ENCODE data around the gene KLHDC1. TPM values are rescaled to one million over a fixed set of nuclear protein-coding genes. Genes with fewer than 3 reads are reported as not detected.
A peak's percentile ranks its signal among the peaks of the same experiment; 100 is the strongest.
"Not testable (repeated sequence)": the region's sequence is repeated elsewhere in the genome, so short reads cannot be mapped to it uniquely, and the experiment has no call there.

KLHDC1 gene
- total RNA-seq, 2 donors from 2014 or later, result 5.1 to 5.5 TPM

DNA sequence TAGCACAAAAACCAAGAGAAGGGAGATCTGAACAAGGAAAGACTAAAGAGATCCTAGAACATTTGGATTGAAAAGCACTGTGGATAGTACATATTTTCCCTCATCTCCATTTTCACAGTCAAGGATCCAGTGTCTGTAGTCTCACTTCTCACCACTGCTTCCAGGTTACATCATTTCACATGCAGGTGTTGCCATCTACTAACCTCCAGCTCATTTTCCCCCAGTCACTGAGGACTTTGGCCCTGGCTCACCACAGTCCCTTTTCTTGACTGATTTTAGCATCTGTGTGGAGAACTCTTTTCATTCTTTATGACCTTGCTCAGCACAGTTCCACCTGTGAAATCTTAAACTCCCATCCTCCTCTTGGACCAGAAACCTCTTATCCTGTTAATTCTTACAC is 53.6 kb downstream of the KLHDC1 start:
- H3K4me3 Mint-ChIP-seq; H3K4me1 Mint-ChIP-seq (ENCODE audit: low read depth); DNase-seq; H3K36me3 Mint-ChIP-seq (ENCODE audit: insufficient read depth in 2 of 2); H3K27me3 Mint-ChIP-seq (ENCODE audit: low read depth); H3K9me3 Mint-ChIP-seq; H3K27ac Mint-ChIP-seq; ATAC-seq (replicated peaks in 1 of 2): not testable (repeated sequence)

DNA sequence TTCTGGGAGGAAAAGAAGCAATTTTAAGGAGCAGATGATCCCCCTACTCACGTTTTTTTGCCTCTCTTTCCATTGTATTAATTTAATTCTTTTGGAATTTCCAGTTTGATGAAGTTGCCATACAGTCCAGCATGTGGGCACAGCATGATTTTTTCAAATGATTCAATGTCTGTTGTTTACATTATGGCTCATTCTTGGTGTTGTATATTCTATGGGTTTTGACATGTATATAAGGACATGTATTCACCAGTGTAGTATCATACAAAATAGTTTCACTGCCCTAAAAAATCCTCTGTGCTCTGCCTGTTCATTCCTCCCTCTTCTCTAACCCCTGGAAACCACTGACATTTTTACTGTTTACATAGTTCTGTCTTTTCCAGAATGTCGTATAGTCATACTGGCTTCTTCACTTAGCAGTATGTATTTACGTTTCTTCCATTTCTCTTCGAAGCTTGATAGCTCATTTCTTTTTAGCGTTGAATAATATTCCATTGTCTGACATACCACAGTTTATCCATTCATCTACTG is 61.7 kb downstream of the KLHDC1 start:
- H3K9me3 Mint-ChIP-seq, result no peaks in the 10 kb centered on the region
- H3K4me1 Mint-ChIP-seq (ENCODE audit: low read depth), result no peaks in the 10 kb centered on the region
- no peak overlapping the region for H3K4me3 Mint-ChIP-seq
- ATAC-seq (replicated peaks in 1 of 2) (no peak), DNase-seq (no peak)
- H3K36me3 Mint-ChIP-seq (ENCODE audit: insufficient read depth in 2 of 2), result no peaks in the 10 kb centered on the region
- H3K27me3 Mint-ChIP-seq (ENCODE audit: low read depth), result no peaks in the 10 kb centered on the region
- no peak overlapping the region for H3K27ac Mint-ChIP-seq

DNA sequence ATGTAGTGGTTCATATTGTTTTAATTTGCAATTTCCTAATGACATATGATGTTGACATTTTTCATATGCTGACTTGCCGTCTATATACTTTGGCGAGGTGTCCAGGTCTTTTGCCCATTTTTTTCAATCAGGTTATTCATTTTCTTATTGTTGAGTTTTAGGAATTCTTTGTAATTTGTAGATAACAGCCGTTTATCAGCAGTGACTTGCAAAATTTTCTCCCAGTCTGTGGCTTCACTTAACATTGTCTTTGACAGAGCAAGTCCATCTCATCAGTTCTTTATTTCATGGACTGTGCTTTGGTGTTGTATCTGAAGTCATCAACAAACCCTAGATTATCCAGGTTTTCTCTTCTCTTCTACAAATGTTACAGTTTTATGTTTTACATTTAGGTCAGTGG is 62.5 kb downstream of the KLHDC1 start:
- no peak overlapping the region for H3K4me3 Mint-ChIP-seq
- no peak for DNase-seq
- no peaks in the 10 kb centered on the region for H3K36me3 Mint-ChIP-seq (ENCODE audit: insufficient read depth in 2 of 2)
- no peak for ATAC-seq (replicated peaks in 1 of 2)
- H3K9me3 Mint-ChIP-seq, result no peaks in the 10 kb centered on the region
- no peaks in the 10 kb centered on the region for H3K27me3 Mint-ChIP-seq (ENCODE audit: low read depth)
- H3K4me1 Mint-ChIP-seq (ENCODE audit: low read depth), result no peaks in the 10 kb centered on the region
- H3K27ac Mint-ChIP-seq, result no peak overlapping the region

DNA sequence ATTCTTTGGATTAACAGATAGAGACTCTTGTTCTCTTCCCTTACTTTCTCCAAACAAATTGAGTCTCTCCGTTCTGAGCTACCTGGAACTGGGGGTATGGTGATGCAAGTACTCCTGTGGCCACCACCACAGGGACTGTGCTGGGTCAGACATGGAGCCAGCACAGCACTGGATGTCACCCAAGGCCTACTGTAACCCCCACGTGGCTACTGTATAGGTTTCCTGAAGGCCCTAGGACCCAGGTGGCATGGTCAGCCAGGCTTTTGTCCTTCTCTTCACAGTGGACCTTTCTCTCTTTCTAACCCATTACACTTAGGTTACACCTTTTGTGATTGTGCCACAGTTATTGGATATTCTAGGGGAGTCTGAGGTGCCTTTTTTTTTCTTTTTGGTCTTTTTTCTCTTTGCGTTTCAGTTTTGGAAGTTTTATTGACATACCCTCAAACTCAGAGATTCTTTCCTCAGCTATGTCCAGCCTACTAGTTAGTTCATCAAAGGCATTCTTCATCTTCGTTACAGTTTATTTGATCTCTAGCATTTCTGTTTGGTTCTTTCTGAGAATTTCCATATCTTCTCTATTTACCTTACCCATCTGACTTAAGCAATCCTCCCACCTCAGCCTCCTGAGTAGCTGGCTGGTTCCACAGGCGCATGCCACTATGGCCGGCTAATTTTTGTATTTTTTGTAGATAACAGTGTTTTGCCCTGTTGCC is 69.1 kb downstream of the KLHDC1 start:
- H3K4me1 Mint-ChIP-seq (ENCODE audit: low read depth), result peaks cover 4% of the 10 kb centered on the region
- DNase-seq (no peak), ATAC-seq (replicated peaks in 1 of 2) (no peak)
- H3K27me3 Mint-ChIP-seq (ENCODE audit: low read depth), result no peaks in the 10 kb centered on the region
- no peaks in the 10 kb centered on the region for H3K9me3 Mint-ChIP-seq
- H3K4me3 Mint-ChIP-seq, result no peak overlapping the region
- H3K36me3 Mint-ChIP-seq (ENCODE audit: insufficient read depth in 2 of 2), result no peaks in the 10 kb centered on the region
- H3K27ac Mint-ChIP-seq, result no peak overlapping the region

DNA sequence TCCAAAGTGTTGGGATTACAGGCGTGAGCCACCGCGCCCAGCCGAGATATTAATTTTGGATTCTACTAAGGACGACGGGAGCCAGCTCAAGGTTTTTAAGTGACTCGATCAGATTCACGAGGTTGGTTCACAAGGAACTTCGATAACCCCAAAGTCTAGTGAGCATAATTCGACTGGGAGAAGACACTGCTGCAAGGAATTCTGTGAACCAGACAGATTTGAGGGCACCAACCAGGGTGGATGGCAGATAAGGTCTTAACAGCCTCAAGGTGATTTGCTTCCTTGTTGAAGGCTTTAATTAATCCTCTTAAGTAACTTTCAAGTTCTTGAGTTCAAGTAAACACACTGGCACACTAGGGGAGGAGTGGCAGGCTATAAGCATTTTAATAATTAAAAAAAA is 73.9 kb downstream of the KLHDC1 start:
- DNase-seq, result no peak
- Mint-ChIP-seq H3K27me3 (ENCODE audit: low read depth) (no peaks in the 10 kb centered on the region), H3K27ac (peak overlapping the region; percentile 98), H3K9me3 (no peaks in the 10 kb centered on the region), H3K4me1 (ENCODE audit: low read depth) (peaks cover 27% of the 10 kb centered on the region), H3K36me3 (ENCODE audit: insufficient read depth in 2 of 2) (peaks cover 0 to 3% of the 10 kb centered on the region in 2 donors), H3K4me3 (peak overlapping the region; percentile 84 to 98)
- ATAC-seq (replicated peaks in 1 of 2), result no peak

DNA sequence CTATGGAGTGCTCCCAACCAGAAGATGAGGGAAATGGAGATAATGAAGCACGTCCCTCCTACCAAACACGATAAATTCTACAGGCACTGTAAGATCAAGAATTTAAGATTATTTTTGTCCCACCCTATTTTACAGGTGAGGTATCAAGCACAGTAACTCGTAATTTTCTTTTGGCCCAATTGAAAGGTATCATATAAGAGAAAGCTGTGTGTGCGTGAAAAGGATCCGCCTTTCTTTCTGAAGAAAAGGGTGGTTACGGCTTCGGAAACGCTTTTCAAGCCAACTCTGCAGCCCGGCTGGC is 74.3 kb downstream of the KLHDC1 start:
- no peaks in the 10 kb centered on the region for H3K27me3 Mint-ChIP-seq (ENCODE audit: low read depth)
- no peak for DNase-seq
- H3K27ac Mint-ChIP-seq, result peak overlapping the region; percentile 98
- peak overlapping the region; percentile 84 to 98 for H3K4me3 Mint-ChIP-seq
- peaks cover 27% of the 10 kb centered on the region for H3K4me1 Mint-ChIP-seq (ENCODE audit: low read depth)
- ATAC-seq (replicated peaks in 1 of 2), result no peak
- H3K36me3 Mint-ChIP-seq (ENCODE audit: insufficient read depth in 2 of 2), result peaks cover 0 to 3% of the 10 kb centered on the region in 2 donors
- no peaks in the 10 kb centered on the region for H3K9me3 Mint-ChIP-seq

DNA sequence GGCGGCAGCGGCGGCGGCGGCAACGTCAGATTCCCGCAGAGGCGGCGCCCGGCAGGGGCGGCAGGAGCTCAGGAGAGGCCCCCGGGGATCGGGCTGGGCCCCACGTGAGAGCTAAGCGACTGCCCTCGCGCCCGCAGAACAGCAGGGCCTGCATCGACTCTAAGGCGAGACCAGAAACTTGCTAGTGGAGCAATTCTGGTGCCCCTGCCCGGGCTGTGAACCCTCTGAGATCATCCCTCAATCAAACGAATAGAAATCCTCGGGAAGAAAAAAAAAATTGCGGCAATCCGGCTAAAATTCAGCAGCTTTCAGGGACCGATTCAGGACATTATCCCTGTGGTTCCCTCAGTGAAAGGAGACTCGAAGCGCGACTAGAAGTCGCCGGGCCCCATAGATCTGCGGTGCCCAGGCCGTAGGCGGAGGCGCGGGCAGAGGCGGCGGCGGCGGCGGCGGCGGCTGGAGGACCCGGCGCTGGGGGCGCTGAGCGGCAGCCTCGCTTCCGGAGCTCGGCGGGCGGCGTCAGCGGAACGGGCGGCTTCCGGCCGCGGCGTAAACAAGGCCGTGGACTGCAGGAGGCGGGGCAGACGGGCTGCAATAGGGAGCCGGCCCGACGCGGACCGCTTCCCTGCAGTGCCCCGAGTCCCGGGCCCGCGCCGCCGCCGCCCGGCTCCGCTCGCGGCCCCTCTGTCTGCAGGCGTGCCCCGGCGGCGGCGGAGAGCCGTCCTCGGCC is 74.8 kb downstream of the KLHDC1 start, which contains the start of gene KLHDC2:
KLHDC2 (plus strand) TSS at position 583 of the 730 bp plus-strand sequence. CDS start 316 bp downstream, outside the sequence.
- peak within 1 kb of the TSS; percentile 98 for H3K27ac Mint-ChIP-seq
- peak; percentile 85 to 87 for ATAC-seq (replicated peaks in 1 of 2)

DNA sequence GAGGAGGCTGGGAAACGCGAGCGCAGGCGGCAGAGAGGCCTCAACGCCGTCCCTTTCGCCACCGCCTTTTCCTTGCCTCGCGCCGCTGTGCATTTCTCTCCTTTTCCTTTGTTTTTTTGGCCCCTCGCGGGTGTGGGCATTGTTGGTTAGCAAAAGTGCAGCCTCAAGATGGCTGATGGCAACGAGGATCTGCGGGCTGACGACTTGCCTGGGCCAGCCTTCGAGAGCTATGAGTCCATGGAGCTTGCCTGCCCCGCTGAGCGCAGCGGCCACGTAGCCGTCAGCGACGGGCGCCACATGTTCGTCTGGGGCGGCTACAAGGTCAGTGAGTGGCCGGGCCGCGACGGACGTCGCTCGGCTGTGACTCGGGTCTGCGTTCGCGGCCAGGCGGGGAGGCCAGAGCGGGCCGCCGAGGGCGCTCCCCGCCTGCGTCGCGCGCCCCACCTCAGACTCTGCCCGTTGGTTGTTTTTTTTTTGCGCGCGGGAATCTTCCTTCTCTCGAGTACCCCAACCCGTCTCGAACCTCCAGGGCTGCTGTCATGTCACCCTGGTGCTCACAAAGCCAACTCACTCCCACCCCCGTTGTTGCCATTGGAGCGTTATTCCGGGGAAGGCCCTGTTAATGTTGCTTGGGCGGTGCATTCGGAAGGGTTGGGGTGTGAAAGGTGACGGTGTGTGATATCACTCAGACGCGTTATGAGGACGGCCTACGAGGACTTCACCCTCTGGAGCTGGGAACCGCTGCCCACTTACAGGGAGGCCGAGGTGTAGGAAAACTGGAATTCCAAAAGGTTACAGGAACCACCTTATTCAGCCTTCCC is 75.6 kb downstream of the KLHDC1 start:
- Mint-ChIP-seq H3K27ac (peak overlapping the region; percentile 94), H3K4me1 (ENCODE audit: low read depth) (peaks cover 27% of the 10 kb centered on the region)

More for the DNA sequence above, 74.8 kb downstream of the KLHDC1 start, which contains the start of gene KLHDC2:
- peak; percentile 93 to 95 for DNase-seq
- Mint-ChIP-seq H3K27me3 (ENCODE audit: low read depth) (no peaks in the 10 kb centered on the region), H3K4me1 (ENCODE audit: low read depth) (peaks cover 27% of the 10 kb centered on the region), H3K9me3 (no peaks in the 10 kb centered on the region), H3K36me3 (ENCODE audit: insufficient read depth in 2 of 2) (peaks cover 0 to 3% of the 10 kb centered on the region in 2 donors), H3K4me3 (peak within 1 kb of the TSS; percentile 84 to 98)

DNA sequence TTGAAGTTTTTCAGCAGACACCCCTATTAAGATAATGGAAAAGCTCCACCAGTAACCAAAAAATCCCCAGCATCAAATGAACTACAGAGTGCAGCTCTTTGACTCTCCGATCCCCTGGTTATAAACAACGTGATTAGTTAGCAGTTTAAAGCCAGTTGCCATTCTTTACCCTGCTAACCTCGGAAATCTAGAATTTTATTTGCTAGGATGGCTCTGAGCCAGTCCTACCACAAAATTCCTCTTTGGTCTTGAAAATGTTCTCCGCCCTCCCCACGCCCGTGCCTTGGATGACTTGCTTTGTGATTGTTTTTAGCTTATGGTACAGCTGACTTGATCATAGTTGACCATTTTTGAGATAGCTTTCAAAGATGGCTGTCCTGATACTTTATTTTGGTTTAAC is 76.3 kb downstream of the KLHDC1 start:
- no peak for DNase-seq

More for the DNA sequence above, 75.6 kb downstream of the KLHDC1 start:
- H3K27me3 Mint-ChIP-seq (ENCODE audit: low read depth), result no peaks in the 10 kb centered on the region
- DNase-seq (peak; percentile 82 to 83), ATAC-seq (replicated peaks in 1 of 2) (peak; percentile 58 to 72)
- H3K9me3 Mint-ChIP-seq, result no peaks in the 10 kb centered on the region
- peak overlapping the region; percentile 84 to 97 for H3K4me3 Mint-ChIP-seq
- peaks cover 0 to 3% of the 10 kb centered on the region in 2 donors for H3K36me3 Mint-ChIP-seq (ENCODE audit: insufficient read depth in 2 of 2)

DNA sequence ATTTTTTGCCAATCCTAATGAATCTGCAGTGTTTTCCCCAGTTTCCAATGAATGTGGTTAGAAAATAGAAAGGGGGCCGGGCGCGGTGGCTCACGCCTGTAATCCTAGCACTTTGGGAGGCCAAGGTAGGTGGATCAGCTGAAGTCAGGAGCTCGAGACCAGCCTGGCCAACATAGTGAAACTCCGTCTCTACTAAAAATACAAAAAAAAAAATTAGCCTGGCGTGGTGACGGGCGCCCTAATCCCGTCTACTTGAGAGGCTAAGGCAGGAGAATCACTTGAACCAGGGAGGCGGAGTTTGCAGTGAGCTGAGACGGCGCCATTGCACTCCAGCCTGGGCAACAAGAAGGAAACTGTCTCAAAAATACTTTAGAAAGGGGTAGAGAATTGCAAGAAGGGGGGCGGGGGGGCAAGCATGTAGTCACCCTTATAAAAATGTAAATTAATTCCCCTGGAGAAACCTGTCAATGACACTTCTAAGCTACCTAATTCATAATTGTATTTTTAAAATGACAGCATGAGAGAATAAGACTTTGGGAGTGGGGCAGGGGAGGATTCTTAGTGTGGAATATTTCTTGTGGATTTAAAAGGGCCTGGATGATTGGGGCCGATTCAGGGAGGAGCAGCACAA is 76.8 kb downstream of the KLHDC1 start:
- H3K4me3 Mint-ChIP-seq, result peak overlapping the region; percentile 84 to 97
- ATAC-seq (replicated peaks in 1 of 2), result no peak
- H3K27ac Mint-ChIP-seq, result peak overlapping the region; percentile 94
- H3K27me3 Mint-ChIP-seq (ENCODE audit: low read depth), result no peaks in the 10 kb centered on the region
- peaks cover 27% of the 10 kb centered on the region for H3K4me1 Mint-ChIP-seq (ENCODE audit: low read depth)
- no peaks in the 10 kb centered on the region for H3K9me3 Mint-ChIP-seq
- DNase-seq, result no peak
- peaks cover 0 to 3% of the 10 kb centered on the region in 2 donors for H3K36me3 Mint-ChIP-seq (ENCODE audit: insufficient read depth in 2 of 2)

More for the DNA sequence above, 76.3 kb downstream of the KLHDC1 start:
- Mint-ChIP-seq H3K27me3 (ENCODE audit: low read depth) (no peaks in the 10 kb centered on the region), H3K9me3 (no peaks in the 10 kb centered on the region), H3K4me3 (peak overlapping the region; percentile 84 to 97), H3K27ac (peak overlapping the region; percentile 94), H3K4me1 (ENCODE audit: low read depth) (peaks cover 27% of the 10 kb centered on the region), H3K36me3 (ENCODE audit: insufficient read depth in 2 of 2) (peaks cover 0 to 3% of the 10 kb centered on the region in 2 donors)
- no peak for ATAC-seq (replicated peaks in 1 of 2)

DNA sequence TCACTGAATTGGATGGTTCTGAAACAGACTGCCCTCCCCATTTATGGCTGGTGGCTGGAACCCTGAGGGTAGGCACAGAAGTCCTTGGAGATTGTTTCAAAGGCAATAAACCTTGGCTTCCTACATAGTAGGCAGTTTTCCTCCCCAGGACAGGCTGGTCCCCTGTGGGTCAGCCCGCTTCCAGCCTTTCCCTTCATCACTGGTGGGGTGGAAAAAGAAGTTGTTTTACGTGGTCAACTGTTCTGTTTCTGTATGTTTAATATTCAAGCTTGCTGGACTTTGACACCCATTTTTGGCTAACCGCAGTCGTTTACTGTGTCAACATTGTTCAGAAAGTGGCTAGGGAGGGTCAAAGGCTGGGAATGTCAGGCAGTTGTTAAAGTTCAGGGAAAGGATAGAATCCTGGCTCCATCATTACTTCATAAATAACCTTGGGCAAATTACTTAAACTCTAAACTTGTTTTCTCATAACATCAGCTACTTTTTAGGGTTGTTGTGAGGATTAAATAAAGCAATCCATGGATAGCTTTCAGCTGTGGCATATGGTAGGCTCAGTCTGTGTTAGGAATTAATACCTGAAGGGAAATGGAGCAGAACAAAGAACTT is 77.4 kb downstream of the KLHDC1 start:
- peak overlapping the region; percentile 39 to 84 for H3K4me3 Mint-ChIP-seq
- H3K27ac Mint-ChIP-seq, result peak overlapping the region; percentile 94
- H3K36me3 Mint-ChIP-seq (ENCODE audit: insufficient read depth in 2 of 2), result peaks cover 2 to 5% of the 10 kb centered on the region in 2 donors
- H3K9me3 Mint-ChIP-seq, result no peaks in the 10 kb centered on the region
- DNase-seq, result no peak
- H3K27me3 Mint-ChIP-seq (ENCODE audit: low read depth), result no peaks in the 10 kb centered on the region
- peaks cover 27% of the 10 kb centered on the region for H3K4me1 Mint-ChIP-seq (ENCODE audit: low read depth)
- ATAC-seq (replicated peaks in 1 of 2), result no peak

DNA sequence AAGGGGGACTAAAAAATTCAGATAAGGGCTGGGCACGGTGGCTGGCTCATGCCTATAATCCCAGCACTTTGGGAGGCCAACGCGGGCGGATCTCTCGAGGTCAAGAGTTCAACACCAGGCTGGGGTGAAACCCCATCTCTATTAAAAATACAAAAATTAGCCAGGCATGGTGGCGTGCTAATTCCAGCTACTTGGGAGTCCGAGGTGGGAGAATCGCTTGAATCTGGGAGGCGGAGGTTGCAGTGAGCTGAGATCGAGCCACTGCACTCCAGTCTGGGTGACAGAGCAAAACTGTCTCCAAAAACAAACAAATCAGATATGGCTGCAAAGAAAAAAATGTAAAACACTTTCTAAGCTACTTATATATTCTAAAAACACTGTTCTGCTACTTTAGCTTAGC is 78.8 kb downstream of the KLHDC1 start:
- not testable (repeated sequence) for H3K4me3 Mint-ChIP-seq; ATAC-seq (replicated peaks in 1 of 2); H3K27me3 Mint-ChIP-seq (ENCODE audit: low read depth); DNase-seq; H3K36me3 Mint-ChIP-seq (ENCODE audit: insufficient read depth in 2 of 2); H3K9me3 Mint-ChIP-seq
- peaks cover 31% of the 10 kb centered on the region for H3K4me1 Mint-ChIP-seq (ENCODE audit: low read depth)
- H3K27ac Mint-ChIP-seq, result peak overlapping the region; percentile 7
